ENCODE results near the gene TEAD3. TPM values are rescaled to one million over a fixed set of nuclear protein-coding genes. Genes with fewer than 3 reads are reported as not detected.

Gene TEAD3
- total and polyA plus RNA-seq, 11 donors, result 25.8 to 54.3 (median 35.2) TPM

DNA sequence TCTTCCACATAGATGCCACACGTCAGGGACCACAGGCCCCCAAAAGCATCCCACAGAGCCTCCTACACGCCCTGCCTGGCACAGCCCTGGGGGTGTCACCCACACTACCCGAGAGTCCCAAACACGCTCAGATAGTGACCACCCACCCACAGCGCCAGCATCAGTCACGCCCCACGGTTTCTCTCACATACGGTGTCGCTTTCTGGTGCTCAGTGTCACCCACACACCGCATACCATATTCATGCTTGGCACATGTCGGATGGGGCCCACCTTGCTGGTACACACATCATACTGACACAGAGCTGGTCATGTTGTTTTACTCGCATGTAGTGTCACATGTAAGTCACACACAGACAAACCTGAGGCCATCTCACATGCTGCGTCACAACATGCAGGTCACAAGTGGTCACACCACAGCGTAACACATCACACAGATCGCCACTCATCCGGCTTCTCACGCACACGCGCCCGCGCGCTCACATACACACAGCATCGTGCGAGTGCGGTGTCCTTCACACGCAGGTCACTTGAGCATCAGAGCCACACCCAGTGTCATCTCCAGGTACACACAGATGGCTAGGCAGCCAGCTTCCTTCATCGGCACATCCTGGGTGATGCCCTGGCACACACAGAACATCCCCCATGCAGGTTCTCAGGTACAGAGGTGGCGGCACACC is 3.4 kb downstream of the TEAD3 start:
- H3K9me3 ChIP-seq, result no peaks in the 10 kb centered on the region
- H3K36me3 ChIP-seq, result no peaks in the 10 kb centered on the region
- peaks cover 0 to 82% (median 56%) of the 10 kb centered on the region in 12 donors for H3K4me1 ChIP-seq
- H3K4me3 ChIP-seq, result no peak overlapping the region
- intact Hi-C loops (cut with DNase I), result no loop called here
- ATAC-seq (no peak), DNase-seq (peak in 1 of 5 donors; percentile 15)
- WGBS, 4 donors, result 81 to 86% (median 84%) methylated on average over 28 of the region's 28 CpGs
- no peak for TF ChIP-seq CTCF (IDR thresholded peaks at IDR 0.05)
- no peak for TF ChIP-seq POLR2A (IDR thresholded peaks at IDR 0.05)
- H3K27me3 ChIP-seq, result peaks cover 0 to 35% (median 0%) of the 10 kb centered on the region in 9 donors
- H3K27ac ChIP-seq, result peak overlapping the region in 2 of 12 donors; percentile 96 to 100

GRCh38 chr6:35492974-35493284 is 4.0 kb downstream of the TEAD3 start:
- TF ChIP-seq CTCF (IDR thresholded peaks at IDR 0.05) (no peak), POLR2A (IDR thresholded peaks at IDR 0.05) (no peak)
- Histone ChIP-seq H3K27me3 (peaks cover 0 to 30% (median 0%) of the 10 kb centered on the region in 9 donors), H3K36me3 (no peaks in the 10 kb centered on the region), H3K9me3 (no peaks in the 10 kb centered on the region), H3K27ac (peak overlapping the region in 2 of 12 donors; percentile 96 to 100), H3K4me1 (peaks cover 0 to 81% (median 55%) of the 10 kb centered on the region in 12 donors), H3K4me3 (no peak overlapping the region)
- DNase-seq (peak in 1 of 5 donors; percentile 24), ATAC-seq (no peak)
- intact Hi-C loops (cut with DNase I), result no loop called here
- WGBS, 4 donors, result 83 to 86% (median 85%) methylated on average over 7 of the region's 7 CpGs

DNA sequence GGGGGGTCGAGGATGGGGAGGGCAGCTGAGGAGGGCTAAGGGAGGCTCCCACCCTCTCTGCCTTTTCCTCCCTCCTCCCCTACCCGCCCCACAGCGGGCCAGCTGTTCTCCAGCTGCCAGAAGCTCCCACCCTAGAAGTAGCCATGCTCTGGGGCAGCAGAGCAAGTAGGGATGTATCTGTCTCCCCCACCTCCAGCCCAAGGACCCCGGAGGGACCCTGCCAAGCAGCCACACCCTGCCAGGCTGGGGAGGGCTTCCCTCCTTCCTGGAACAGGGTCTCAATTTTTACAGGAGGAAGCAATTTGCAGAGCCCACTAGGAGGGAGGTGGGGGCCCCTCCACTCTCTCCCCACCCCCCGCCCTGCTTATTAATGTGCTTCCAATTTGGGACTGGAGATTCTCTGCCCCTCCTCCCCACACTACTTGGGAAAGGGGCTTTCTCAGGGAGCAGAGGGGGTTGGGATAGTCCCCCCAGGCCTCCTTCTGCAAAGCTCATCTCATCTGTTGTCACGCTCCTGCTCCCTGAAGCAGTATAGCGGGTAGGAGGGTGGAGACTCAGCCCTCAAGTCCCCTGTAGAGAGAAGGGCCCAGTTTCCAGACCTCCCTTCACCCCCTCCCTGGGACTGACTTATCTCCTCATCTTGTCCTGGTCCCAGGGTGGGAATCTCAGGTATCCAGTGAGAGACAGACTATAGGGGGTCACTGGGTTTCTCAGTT is 4.5 kb downstream of the TEAD3 start:
- DNase-seq, result peak in 1 of 5 donors; percentile 27
- Histone ChIP-seq H3K4me1 (peaks cover 0 to 80% (median 56%) of the 10 kb centered on the region in 12 donors), H3K27me3 (peaks cover 0 to 25% (median 0%) of the 10 kb centered on the region in 9 donors), H3K9me3 (no peaks in the 10 kb centered on the region), H3K4me3 (no peak overlapping the region), H3K27ac (peak overlapping the region in 9 of 12 donors; percentile 2 to 100 (median 89)), H3K36me3 (no peaks in the 10 kb centered on the region)
- intact Hi-C loops (cut with DNase I), result no loop called here
- TF ChIP-seq CTCF (IDR thresholded peaks at IDR 0.05) (no peak), POLR2A (IDR thresholded peaks at IDR 0.05) (no peak)
- no peak for ATAC-seq
- 45 to 57% (median 53%) methylated on average over 5 to 7 of the region's 7 CpGs for WGBS, 4 donors

- TF ChIP-seq POLR2A (IDR thresholded peaks at IDR 0.05), result no peak
- no peak for TF ChIP-seq CTCF (IDR thresholded peaks at IDR 0.05)
- peaks cover 0 to 86% (median 57%) of the 10 kb centered on the region in 12 donors for H3K4me1 ChIP-seq
- WGBS, 4 donors, result 45 to 54% (median 49%) methylated on average over 4 to 5 of the region's 5 CpGs
- H3K4me3 ChIP-seq, result no peak overlapping the region
- intact Hi-C loops (cut with DNase I), result no loop called here
- no peaks in the 10 kb centered on the region for H3K36me3 ChIP-seq
- ATAC-seq, result no peak
- H3K9me3 ChIP-seq, result no peaks in the 10 kb centered on the region
- peaks cover 0 to 22% (median 0%) of the 10 kb centered on the region in 9 donors for H3K27me3 ChIP-seq
- peak overlapping the region in 10 of 12 donors; percentile 5 to 100 (median 89) for H3K27ac ChIP-seq
- no peak for DNase-seq
These were observed 5.2 kb downstream of the TEAD3 start for GRCh38 chr6:35491558-35492257.
